Caco-2 (cell line): ENCODE results near the gene PAK1. TPM values are rescaled to one million over a fixed set of nuclear protein-coding genes. Genes with fewer than 3 reads are reported as not detected.

Experiments used
- BruUV-seq: library from RNA; stranded (reverse); fragments of 400-500 nt; replicated peaks from 2 replicates; lab custom pipeline; 2021; lab: Mats Ljungman, UMichigan
- CTCF ChIA-PET: fragments of 300-600 bp; sonication (Branson Sonifier 250); formaldehyde crosslinking; loops from one replicate; lab custom pipeline; 2022; ENCODE audit warnings: antibody characterized with exemption; lab: Charles Lee
- POLR2A ChIA-PET: fragments of 300-600 bp; sonication (Branson Sonifier 250); formaldehyde crosslinking; loops from one replicate; lab custom pipeline; 2022; ENCODE audit warnings: antibody characterized with exemption; lab: Charles Lee
- DNase-seq, 2 experiments: peaks; one replicate each; pipeline versions ENCODE4 v3.0.0 to v3.0.0-alpha.2; 2020 to 2022
- H3K27me3 ChIP-seq: replicated peaks from 2 replicates; pipeline ENCODE4 v1.6.0; 2011; ENCODE audit warnings: low read length; ENCODE audit not compliant: control insufficient read depth, insufficient read depth
- H3K36me3 ChIP-seq: 2 replicates; pipeline ENCODE4 v1.5.1; 2011; ENCODE audit warnings: low read length; ENCODE audit not compliant: control insufficient read depth, insufficient read depth
- H3K4me1 ChIP-seq: fragments of 250-450 bp; sonication (Bioruptor Pico); 2 replicates; pipeline ENCODE4 v1.5.1; 2020; ENCODE audit warnings: mild to moderate bottlenecking
- H3K4me3 ChIP-seq: 2 replicates; pipeline ENCODE4 v1.5.1; 2011; ENCODE audit warnings: low read depth, mild to moderate bottlenecking, control low read depth, low read length
- H3K9me3 ChIP-seq: fragments of 250-450 bp; sonication (Bioruptor Pico); 2 replicates; pipeline ENCODE4 v1.5.1; 2020; ENCODE audit warnings: mild to moderate bottlenecking, moderate library complexity
- H3K27ac Mint-ChIP-seq: one replicate; pipeline ENCODE4 v1.8.0; 2022; ENCODE audit warnings: mixed read lengths; ENCODE audit not compliant: unreplicated experiment
- H3K27me3 Mint-ChIP-seq: one replicate; pipeline ENCODE4 v1.8.0; 2022; ENCODE audit warnings: mixed read lengths; ENCODE audit not compliant: insufficient read depth, unreplicated experiment
- H3K36me3 Mint-ChIP-seq: one replicate; pipeline ENCODE4 v1.8.0; 2022; ENCODE audit warnings: mild to moderate bottlenecking, mixed read lengths; ENCODE audit not compliant: insufficient read depth, unreplicated experiment
- H3K4me1 Mint-ChIP-seq: one replicate; pipeline ENCODE4 v1.8.0; 2022; ENCODE audit warnings: low read depth, mixed read lengths; ENCODE audit not compliant: unreplicated experiment
- H3K4me3 Mint-ChIP-seq: one replicate; pipeline ENCODE4 v1.8.0; 2022; ENCODE audit warnings: mild to moderate bottlenecking, moderate library complexity, mixed read lengths; ENCODE audit not compliant: unreplicated experiment
- H3K9me3 Mint-ChIP-seq: one replicate; pipeline ENCODE4 v1.8.0; 2022; ENCODE audit warnings: mixed read lengths; ENCODE audit not compliant: unreplicated experiment
- intact Hi-C: fragments of 100-400 bp; cut with micrococcal nuclease; formaldehyde crosslinking; loops from one replicate; pipeline ENCODE4 v1.10.0; 2022; ENCODE audit not compliant: unreplicated experiment
- total RNA-seq: library from RNA; stranded (reverse); gene quantifications from 2 replicates; pipeline ENCODE4 v1.2.3, GENCODE V29; 2022
- TF ChIP-seq, protein P1 (sequence below), 2 experiments: fragments of 200-600 bp in 1 of 2; IDR thresholded peaks; 1 replicate in 1 of 2; 2 replicates in 1 of 2; pipeline versions ENCODE4 v1.5.1 to v1.8.0; 2011 to 2022; ENCODE audit warnings: antibody characterized with exemption in 1 of 2, control low read depth in 1 of 2, inconsistent platforms in 1 of 2, low read depth in 1 of 2, low read length in 1 of 2, mild to moderate bottlenecking in 1 of 2, moderate library complexity in 1 of 2; ENCODE audit not compliant: insufficient read depth in 1 of 2, severe bottlenecking in 1 of 2, unreplicated experiment in 1 of 2

Gene PAK1
- total RNA-seq, 1 experiment from 2014 or later, result 81.1 TPM

GRCh38 chr11:77518471-77518870, 44.6 kb upstream of the PAK1 start:
- H3K4me1 ChIP-seq, result peaks cover 17% of the 10 kb centered on the region
- peaks cover 17% of the 10 kb centered on the region for H3K4me1 Mint-ChIP-seq
- CTCF ChIA-PET, result no interaction called here

DNA sequence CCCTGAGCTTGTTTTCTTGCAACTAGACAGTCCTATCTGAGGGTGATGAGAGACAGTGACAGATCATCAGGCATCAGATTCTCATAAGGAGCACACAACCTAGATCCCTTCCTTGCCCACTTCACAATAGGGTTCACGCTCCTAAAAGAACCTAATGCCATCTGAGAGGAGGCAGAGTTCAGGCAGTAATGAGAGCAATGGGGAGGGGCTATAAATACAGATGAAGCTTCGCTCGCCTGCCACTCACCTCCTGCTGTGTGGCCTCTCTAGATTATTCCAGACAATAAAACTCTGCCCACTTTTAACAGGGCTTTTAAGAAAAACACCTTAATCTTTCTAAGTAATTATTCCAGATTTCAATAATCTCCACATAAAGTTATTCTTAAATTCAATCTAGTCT, 43.9 kb upstream of the PAK1 start:
- Mint-ChIP-seq H3K27me3 (no peaks in the 10 kb centered on the region), H3K36me3 (no peaks in the 10 kb centered on the region), H3K9me3 (no peaks in the 10 kb centered on the region), H3K4me3 (no peak overlapping the region), H3K27ac (no peak overlapping the region), H3K4me1 (peaks cover 17% of the 10 kb centered on the region)
- peaks cover 17% of the 10 kb centered on the region for H3K4me1 ChIP-seq
- no peak for DNase-seq
- BruUV-seq, result no TSS peak
- no peaks in the 10 kb centered on the region for H3K36me3 ChIP-seq
- no peaks in the 10 kb centered on the region for H3K27me3 ChIP-seq
- POLR2A ChIA-PET, result no interaction called here
- intact Hi-C loops, result no loop called here
- H3K4me3 ChIP-seq, result no peak overlapping the region
- no peaks in the 10 kb centered on the region for H3K9me3 ChIP-seq
- CTCF ChIA-PET, result no interaction called here
- TF ChIP-seq, protein P1, sequence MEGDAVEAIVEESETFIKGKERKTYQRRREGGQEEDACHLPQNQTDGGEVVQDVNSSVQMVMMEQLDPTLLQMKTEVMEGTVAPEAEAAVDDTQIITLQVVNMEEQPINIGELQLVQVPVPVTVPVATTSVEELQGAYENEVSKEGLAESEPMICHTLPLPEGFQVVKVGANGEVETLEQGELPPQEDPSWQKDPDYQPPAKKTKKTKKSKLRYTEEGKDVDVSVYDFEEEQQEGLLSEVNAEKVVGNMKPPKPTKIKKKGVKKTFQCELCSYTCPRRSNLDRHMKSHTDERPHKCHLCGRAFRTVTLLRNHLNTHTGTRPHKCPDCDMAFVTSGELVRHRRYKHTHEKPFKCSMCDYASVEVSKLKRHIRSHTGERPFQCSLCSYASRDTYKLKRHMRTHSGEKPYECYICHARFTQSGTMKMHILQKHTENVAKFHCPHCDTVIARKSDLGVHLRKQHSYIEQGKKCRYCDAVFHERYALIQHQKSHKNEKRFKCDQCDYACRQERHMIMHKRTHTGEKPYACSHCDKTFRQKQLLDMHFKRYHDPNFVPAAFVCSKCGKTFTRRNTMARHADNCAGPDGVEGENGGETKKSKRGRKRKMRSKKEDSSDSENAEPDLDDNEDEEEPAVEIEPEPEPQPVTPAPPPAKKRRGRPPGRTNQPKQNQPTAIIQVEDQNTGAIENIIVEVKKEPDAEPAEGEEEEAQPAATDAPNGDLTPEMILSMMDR (IDR thresholded peaks at IDR 0.05; ENCODE audit: insufficient read depth in 1 of 2, low read depth in 1 of 2, low read length in 1 of 2, severe bottlenecking in 1 of 2, unreplicated experiment in 1 of 2), result no peak

More at GRCh38 chr11:77518471-77518870, 44.6 kb upstream of the PAK1 start:
- no peaks in the 10 kb centered on the region for H3K36me3 ChIP-seq
- no peaks in the 10 kb centered on the region for H3K36me3 Mint-ChIP-seq
- no peaks in the 10 kb centered on the region for H3K27me3 Mint-ChIP-seq
- H3K9me3 Mint-ChIP-seq, result no peaks in the 10 kb centered on the region
- TF ChIP-seq, protein P1 (IDR thresholded peaks at IDR 0.05; ENCODE audit: insufficient read depth in 1 of 2, low read depth in 1 of 2, low read length in 1 of 2, severe bottlenecking in 1 of 2, unreplicated experiment in 1 of 2), result no peak
- H3K4me3 ChIP-seq, result no peak overlapping the region
- DNase-seq, result no peak
- H3K9me3 ChIP-seq, result no peaks in the 10 kb centered on the region
- POLR2A ChIA-PET, result no interaction called here
- intact Hi-C loops, result no loop called here
- no peak overlapping the region for H3K27ac Mint-ChIP-seq
- H3K4me3 Mint-ChIP-seq, result no peak overlapping the region
- H3K27me3 ChIP-seq, result no peaks in the 10 kb centered on the region
- no TSS peak for BruUV-seq

GRCh38 chr11:77517226-77517625, 43.3 kb upstream of the PAK1 start:
- Mint-ChIP-seq H3K4me3 (no peak overlapping the region), H3K9me3 (no peaks in the 10 kb centered on the region), H3K36me3 (no peaks in the 10 kb centered on the region), H3K27ac (no peak overlapping the region), H3K27me3 (no peaks in the 10 kb centered on the region), H3K4me1 (peaks cover 17% of the 10 kb centered on the region)
- no TSS peak for BruUV-seq
- ChIA-PET POLR2A (no interaction called here), CTCF (no interaction called here)
- Histone ChIP-seq H3K9me3 (no peaks in the 10 kb centered on the region), H3K4me1 (peaks cover 17% of the 10 kb centered on the region), H3K27me3 (no peaks in the 10 kb centered on the region), H3K4me3 (no peak overlapping the region), H3K36me3 (no peaks in the 10 kb centered on the region)
- no peak for DNase-seq
- TF ChIP-seq, protein P1 (IDR thresholded peaks at IDR 0.05; ENCODE audit: insufficient read depth in 1 of 2, low read depth in 1 of 2, low read length in 1 of 2, severe bottlenecking in 1 of 2, unreplicated experiment in 1 of 2), result no peak
- intact Hi-C loops, result no loop called here
